Activated CD4-positive, CD25-positive, alpha-beta regulatory T cell treated with anti-CD3 and anti-CD28 coated beads, Interleukin-2, amount 50 U/mL, for 72 hours (primary cell): ENCODE measurements around the gene ACTA2.

Experiments used
- DNase-seq: peaks from one replicate; pipeline ENCODE4 v3.0.0; 2021

The ACTA2 gene

DNA sequence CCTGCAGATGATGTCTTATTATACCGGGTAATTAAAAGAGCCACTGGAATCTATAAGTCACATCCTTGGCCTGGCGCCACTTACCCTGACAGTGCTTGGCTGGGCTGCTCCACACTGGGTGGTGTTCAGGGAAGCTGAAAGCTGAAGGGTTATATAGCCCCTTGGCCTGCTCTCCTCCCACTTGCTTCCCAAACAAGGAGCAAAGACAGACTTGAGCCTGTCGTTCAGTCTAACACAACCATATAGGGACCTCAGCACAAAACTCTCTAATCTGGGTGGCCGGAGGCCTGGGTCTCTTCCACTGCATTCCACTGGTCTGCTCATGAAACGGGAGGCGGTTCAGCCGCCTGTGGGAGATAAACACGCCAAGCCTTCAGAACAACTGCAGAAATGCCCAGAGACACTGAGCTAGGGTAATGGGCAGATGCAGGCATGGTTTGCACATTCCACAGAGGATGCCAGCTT, at the start of gene ACTA2:
TSS of gene ACTA2 (minus strand) at position 127 of the 465 bp plus-strand sequence. CDS start 3,843 bp downstream, outside the sequence.
- DNase-seq = no peak

GRCh38 chr10:89001729-89002072, 49.1 kb upstream of the ACTA2 start:
- DNase-seq = no peak

DNA sequence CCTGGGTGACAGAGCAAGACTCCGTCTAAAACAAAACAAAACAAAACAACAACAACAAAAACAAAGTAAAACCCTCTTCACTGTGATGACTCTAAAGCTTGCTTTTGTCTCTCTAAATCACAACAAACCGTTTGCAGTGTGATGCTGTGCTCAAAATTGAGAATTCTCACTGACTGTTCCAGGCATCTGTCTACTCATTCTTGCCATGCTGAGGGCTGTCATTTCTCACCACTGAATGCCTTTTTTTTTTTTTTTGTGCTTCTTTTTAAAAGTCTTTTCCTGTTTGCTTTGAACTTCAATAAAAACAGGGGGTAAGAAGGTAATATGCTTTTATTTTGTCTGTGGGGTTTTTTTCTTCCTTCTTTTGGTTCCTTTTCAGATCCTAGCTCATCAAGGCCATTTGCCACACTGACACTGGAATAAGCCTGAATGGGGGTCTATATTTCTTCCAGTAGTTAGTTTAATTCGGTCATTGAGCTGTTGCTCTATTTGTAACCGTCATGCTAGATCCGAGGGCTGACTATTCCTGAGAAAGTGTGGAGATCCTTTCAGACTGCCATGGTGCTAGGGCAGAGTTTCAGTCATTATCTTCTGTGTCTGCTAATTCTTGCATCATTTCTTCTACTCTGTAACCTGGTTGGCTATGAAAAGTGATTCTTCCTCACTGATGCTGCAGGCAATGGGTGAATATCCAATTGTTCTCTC, 48.6 kb upstream of the ACTA2 start:
- no peak for DNase-seq

GRCh38 chr10:88999625-89000024, 47.1 kb upstream of the ACTA2 start:
- no peak for DNase-seq

DNA sequence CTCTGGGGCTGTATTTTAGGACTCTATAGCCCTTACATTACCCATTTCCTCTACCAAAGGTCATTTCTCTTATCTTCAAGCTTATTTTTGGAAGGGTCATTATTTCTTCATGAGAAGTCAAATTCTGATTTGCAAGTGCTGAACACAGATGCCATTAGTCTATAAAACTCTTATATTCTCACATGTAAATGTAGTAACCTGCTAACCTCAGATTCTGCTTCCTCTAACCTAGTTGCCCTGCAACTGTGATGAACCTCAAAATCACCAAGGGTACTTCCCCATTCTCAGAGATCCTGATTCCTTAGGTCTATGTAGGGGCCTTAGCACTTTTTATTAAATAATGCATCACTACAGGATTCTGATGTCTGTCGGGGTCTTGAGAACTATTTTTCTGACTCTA, 44.4 kb upstream of the ACTA2 start:
- no peak for DNase-seq

GRCh38 chr10:88995156-88995876, 42.7 kb upstream of the ACTA2 start:
- DNase-seq = no peak

DNA sequence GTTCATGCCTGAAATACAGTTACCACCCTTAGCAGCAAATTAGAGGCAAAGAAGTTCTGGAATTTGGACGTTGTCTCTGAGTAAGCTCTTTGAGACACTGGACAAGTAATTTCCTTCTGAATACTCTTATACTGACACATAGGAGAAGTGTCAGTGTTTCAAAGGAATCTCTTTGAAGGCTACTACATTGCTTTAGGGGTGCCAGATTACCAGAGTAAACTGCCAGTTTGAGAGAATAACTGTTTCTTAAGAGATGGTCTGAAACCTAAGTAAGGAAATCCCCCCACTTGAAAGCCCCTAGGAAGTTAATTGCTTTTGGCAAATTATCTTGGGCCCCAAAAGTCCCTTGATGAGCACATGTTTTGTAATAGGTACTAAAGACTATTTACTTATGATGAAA, 41.4 kb upstream of the ACTA2 start:
- DNase-seq = no peak

DNA sequence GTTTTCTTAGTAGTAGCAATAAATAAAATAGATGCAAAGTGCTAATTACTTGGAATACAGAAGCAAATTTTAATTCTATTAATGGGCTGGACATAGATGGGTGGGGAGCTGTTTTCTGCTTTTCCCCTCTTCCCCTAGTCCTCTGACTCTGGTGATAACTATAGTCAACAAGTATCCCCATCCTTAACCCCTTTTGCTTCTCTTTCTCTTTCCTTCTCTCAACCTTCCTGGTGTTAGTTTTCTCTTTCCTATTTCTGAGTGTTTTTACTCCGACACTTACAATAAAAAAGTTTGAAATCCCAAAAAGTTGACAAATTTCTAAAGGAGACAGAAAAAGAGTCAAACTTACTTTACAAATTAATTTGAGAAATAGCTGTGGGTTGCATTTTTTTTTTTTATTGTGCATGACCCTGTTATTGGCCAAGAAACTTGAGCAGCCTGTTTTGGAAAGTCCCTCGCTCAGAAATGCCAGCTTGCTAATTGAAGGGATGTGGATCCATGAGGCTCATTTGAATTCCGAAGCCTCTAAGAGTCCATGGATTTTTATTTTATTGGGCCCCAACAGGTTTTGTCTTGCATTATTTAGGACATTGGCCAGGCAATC, 40.5 kb upstream of the ACTA2 start:
- DNase-seq = no peak

DNA sequence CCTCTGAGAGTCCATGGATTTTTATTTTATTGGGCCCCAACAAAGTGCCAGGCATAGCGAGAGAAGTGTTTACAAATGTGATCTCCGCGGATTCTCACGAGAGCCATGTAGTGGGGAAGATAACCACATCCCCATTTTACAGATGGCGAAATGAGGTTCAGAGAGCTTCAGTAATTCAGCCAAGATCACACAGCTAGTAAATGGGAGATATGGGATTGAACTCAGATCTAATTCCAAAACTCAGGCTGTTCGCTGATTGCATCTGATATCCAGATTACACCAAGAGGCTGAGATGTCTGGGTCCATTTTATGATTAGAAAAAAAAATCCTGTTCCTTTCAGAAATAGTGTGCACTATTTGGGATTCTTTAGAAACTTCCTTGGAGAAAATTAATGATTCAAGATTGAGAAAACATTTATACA, 39.3 kb upstream of the ACTA2 start:
- no peak for DNase-seq

- DNase-seq = peak; percentile 78
These were observed 38.8 kb upstream of the ACTA2 start for GRCh38 chr10:88991161-88991898.

GRCh38 chr10:88990384-88991160, 38.0 kb upstream of the ACTA2 start, which contains the start of gene FAS:
FAS (plus strand) TSS chr10:88990798; CDS start chr10:88990877, 79 bp downstream.
- DNase-seq = peak; percentile 78

DNA sequence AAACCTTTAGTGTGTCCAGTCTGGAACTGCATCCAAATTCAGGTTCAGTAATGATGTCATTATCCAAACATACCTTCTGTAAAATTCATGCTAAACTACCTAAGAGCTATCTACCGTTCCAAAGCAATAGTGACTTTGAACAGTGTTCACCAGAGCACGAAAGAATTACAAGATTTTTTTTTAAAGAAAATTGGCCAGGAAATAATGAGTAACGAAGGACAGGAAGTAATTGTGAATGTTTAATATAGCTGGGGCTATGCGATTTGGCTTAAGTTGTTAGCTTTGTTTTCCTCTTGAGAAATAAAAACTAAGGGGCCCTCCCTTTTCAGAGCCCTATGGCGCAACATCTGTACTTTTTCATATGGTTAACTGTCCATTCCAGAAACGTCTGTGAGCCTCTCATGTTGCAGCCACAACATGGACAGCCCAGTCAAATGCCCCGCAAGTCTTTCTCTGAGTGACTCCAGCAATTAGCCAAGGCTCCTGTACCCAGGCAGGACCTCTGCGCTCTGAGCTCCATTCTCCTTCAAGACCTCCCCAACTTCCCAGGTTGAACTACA, 37.3 kb upstream of the ACTA2 start:
- no peak for DNase-seq

DNA sequence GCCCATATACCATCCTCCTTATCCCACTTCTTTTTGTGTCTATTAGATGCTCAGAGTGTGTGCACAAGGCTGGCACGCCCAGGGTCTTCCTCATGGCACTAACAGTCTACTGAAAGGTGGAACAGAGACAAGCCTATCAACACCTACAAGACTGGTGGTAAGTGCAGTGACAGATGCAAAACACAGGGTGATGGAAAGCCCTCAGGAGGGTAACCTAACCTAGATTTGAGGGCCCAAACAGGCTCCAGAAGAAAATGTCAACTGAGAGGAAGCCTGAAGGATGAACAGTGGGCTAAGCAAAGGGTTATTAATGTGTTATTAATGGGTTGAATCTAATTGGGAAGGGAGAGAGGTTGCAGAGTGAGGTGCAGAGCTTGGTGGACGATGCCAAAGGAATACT, 36.9 kb upstream of the ACTA2 start:
- DNase-seq = no peak

DNA sequence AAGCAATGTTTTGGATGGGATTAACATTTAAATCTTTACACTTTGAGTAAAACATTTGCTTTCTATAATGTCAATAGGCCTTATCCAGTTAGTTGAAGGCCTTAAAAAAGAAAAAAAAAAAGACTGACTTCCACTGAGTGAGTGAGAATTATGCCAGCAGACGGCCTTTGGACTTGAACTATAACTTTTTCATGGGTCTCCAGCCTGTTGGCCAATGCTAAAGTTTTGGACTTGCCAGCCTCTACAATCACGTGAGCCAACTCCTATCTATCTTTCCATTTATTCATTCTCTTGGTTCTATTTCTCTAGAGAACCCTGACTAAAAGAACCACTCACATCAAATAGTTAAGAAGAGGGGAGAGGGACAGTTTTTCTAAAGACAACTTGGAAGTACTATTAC, 35.3 kb upstream of the ACTA2 start:
- DNase-seq = no peak

DNA sequence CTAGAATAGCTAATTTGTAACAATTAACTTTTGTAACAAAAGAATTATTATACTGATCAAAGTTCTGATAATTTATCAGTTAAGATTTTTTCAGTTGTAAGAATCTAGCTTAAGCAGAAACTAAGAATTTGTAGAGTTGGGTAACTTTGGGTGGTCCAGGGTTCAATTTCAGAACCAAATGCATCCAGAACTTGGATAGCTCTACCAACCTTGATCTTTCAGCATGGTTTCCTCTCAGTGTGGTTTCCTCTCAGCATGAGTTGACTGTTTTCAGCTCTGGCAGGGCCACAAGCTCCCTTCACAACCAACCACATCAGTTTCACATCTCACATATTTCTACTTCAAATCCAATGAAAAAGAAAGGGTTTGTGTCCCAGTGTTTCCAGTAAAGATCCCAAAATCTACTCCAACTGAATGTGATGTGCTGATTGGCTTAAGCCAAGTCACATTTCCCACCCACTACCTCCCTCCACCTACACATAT, 34.7 kb upstream of the ACTA2 start:
- DNase-seq = no peak

DNA sequence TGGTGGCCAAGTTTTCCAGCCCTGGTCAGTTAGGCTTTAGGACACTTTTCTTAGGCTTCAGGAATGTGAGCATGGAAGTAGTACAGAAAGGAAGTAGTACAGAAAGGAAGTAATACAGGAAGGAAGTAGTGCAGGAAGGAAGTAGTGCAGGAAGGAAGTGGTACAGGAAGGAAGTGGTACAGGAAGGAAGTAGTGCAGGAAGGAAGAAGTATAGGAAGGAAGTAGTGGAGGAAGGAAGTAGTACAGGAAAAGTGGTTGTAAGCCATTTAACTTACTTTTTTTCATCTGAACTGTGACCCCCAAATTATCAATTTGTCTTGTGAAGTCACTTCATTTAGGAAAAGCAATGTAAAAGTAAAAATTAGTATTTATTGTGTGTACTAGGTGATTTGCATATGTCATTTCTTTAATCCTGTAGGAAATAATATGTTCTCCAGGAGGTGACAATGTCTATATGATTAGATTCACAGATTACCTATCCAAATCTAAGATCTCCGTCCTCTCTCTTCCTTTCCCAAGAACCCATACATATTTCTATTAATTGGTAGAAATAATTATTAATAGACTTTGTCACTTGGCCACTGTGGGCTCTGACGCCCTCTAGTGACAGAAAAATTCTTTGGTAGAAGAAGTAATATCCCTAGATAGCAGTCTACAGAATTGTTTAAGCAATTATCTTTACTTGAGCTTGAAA, 34.1 kb upstream of the ACTA2 start:
- no peak for DNase-seq

- no peak for DNase-seq
These were observed 32.0 kb upstream of the ACTA2 start for GRCh38 chr10:88984525-88984924.

DNA sequence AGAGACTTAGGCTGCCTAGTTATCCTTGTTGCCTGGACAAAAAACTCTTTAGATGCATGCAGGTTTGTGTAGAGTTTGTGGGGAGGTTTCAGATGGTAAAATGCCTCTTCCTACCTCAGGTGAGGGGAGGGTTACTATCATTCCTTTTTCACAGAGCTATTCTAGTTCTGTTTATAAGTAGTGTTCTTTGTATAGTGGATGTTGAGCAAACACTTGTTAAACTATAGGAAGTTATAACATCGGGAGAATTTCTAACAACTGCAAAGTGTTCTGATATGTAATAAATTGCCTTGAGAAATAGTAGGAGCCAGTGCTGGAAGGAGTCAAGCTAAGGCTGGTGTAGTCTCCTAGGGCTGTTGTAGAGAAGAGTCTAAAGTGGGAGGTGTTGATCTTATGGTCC, 31.4 kb upstream of the ACTA2 start:
- no peak for DNase-seq

- DNase-seq = no peak
These were observed 30.6 kb upstream of the ACTA2 start for GRCh38 chr10:88983206-88983605.

DNA sequence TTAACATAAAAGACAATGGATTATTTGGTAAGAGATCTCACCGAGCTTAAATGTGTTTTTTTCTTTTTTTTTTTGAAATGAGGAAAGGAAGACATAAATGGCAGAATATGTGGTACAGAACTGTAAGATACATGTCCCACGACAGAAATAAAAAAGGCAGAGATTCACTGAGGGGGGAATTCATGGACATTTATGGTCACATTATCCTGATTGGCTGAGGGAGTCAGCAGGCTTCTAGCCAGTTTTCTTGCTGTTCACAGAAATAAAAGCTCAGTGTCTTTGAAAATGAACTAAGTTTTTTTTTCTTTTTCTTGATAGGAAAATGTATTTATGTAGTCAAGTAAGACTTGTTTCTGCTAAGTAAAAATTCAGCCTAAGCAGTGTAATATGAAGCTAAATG, 29.8 kb upstream of the ACTA2 start:
- no peak for DNase-seq

DNA sequence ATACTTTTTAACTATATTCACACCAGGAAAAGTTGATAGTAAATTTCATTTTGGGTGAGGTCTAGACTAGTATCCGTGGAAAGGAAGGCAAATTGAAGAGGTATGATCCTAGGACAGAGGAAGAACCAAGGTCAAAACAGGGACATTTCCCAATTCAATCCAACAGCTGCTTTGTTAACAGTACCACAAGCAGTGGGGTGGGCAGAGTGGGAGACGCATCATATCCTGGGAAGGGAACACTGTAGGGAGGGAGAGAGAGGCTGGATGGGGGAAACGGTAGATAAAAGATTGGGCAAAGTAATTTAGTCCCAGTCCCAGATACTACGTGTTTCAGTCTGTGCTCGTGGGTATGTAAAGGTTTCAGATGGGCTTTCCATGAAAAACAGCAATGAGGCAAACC, 28.9 kb upstream of the ACTA2 start:
- DNase-seq = no peak
